Brain microvascular endothelial cell (primary cell): Measurements from ENCODE around the gene ARHGAP6.
A peak's percentile ranks its signal among the peaks of the same experiment; 100 is the strongest.
"Not testable (repeated sequence)": the region's sequence is repeated elsewhere in the genome, so short reads cannot be mapped to it uniquely, and the experiment has no call there.

Experiments
- DNase-seq: peaks from one replicate; pipeline ENCODE4 v3.0.0-alpha.2; 2020
- H3K27ac ChIP-seq: fragments of 250-450 bp; sonication (Bioruptor Pico); 2 replicates; pipeline ENCODE4 v1.5.1; 2020; ENCODE audit warnings: mild to moderate bottlenecking, moderate library complexity
- H3K27me3 ChIP-seq: fragments of 250-450 bp; sonication (Bioruptor Pico); replicated peaks from 2 replicates; pipeline ENCODE4 v1.5.1; 2020; ENCODE audit warnings: mild to moderate bottlenecking
- H3K36me3 ChIP-seq: fragments of 250-450 bp; sonication (Bioruptor Pico); replicated peaks from 2 replicates; pipeline ENCODE4 v1.5.1; 2020; ENCODE audit warnings: mild to moderate bottlenecking
- H3K4me3 ChIP-seq: 2 replicates; pipeline ENCODE4 v1.5.1; 2011; ENCODE audit warnings: low read depth, mild to moderate bottlenecking, control low read depth, low read length, moderate library complexity
- CTCF ChIP-seq: IDR thresholded peaks from 2 replicates; pipeline ENCODE4 v1.5.1; 2011; ENCODE audit warnings: low read depth, mild to moderate bottlenecking, moderate library complexity, low read length, control low read depth, inconsistent platforms; ENCODE audit errors: missing control alignments
- in situ Hi-C: cut with HindIII; loops from 2 replicates; pipeline ENCODE4 v1.10.0; 2017; ENCODE audit warnings: low sequenced_read_pairs, low pct_ligation_motif_present

ARHGAP6 gene

GRCh38 chrX:11244636-11245035, 421.1 kb downstream of the ARHGAP6 start:
- H3K27me3 ChIP-seq = no peaks in the 10 kb centered on the region
- TF ChIP-seq CTCF = no peak
- H3K27ac ChIP-seq = no peak overlapping the region
- DNase-seq = no peak
- in situ Hi-C loops = no loop called here
- no peak overlapping the region for H3K4me3 ChIP-seq
- H3K36me3 ChIP-seq = no peaks in the 10 kb centered on the region

- Histone ChIP-seq H3K36me3 (no peaks in the 10 kb centered on the region), H3K4me3 (no peak overlapping the region), H3K27me3 (no peaks in the 10 kb centered on the region), H3K27ac (no peak overlapping the region)
- no peak for DNase-seq
- in situ Hi-C loops = no loop called here
- TF ChIP-seq CTCF = no peak
Measured at GRCh38 chrX:11242704-11243103, 423.0 kb downstream of the ARHGAP6 start.

GRCh38 chrX:11241720-11242119, 424.0 kb downstream of the ARHGAP6 start:
- no peaks in the 10 kb centered on the region for H3K36me3 ChIP-seq
- H3K27ac ChIP-seq = no peak overlapping the region
- H3K4me3 ChIP-seq = no peak overlapping the region
- in situ Hi-C loops = no loop called here
- TF ChIP-seq CTCF = no peak
- no peak for DNase-seq
- no peaks in the 10 kb centered on the region for H3K27me3 ChIP-seq

GRCh38 chrX:11239230-11239629, 426.5 kb downstream of the ARHGAP6 start:
- Histone ChIP-seq H3K27ac (no peak overlapping the region), H3K36me3 (no peaks in the 10 kb centered on the region), H3K27me3 (no peaks in the 10 kb centered on the region), H3K4me3 (no peak overlapping the region)
- in situ Hi-C loops = no loop called here
- no peak for TF ChIP-seq CTCF
- DNase-seq = peak; percentile 52

GRCh38 chrX:11235377-11235776, 430.3 kb downstream of the ARHGAP6 start:
- H3K4me3 ChIP-seq, H3K27me3 ChIP-seq, DNase-seq, in situ Hi-C loops, H3K36me3 ChIP-seq, H3K27ac ChIP-seq: not testable (repeated sequence)

- H3K36me3 ChIP-seq = no peaks in the 10 kb centered on the region
- H3K27ac ChIP-seq = no peak overlapping the region
- no peak overlapping the region for H3K4me3 ChIP-seq
- no peaks in the 10 kb centered on the region for H3K27me3 ChIP-seq
- no peak for TF ChIP-seq CTCF
- in situ Hi-C loops = no loop called here
- no peak for DNase-seq
Measured at GRCh38 chrX:11215191-11215921, 450.4 kb downstream of the ARHGAP6 start.
